SJSA1 (cell line): Measurements from ENCODE around the gene GRHPR. TPM values are rescaled to one million over a fixed set of nuclear protein-coding genes. Genes with fewer than 3 reads are reported as not detected.
"Not testable (repeated sequence)": the region's sequence is repeated elsewhere in the genome, so short reads cannot be mapped to it uniquely, and the experiment has no call there.

Experiments
- DNase-seq, 2 experiments: peaks; one replicate each; pipeline ENCODE4 v3.0.0-alpha.2; 2015 to 2020; ENCODE audit warnings: low spot score in 2 of 2, low read depth in 1 of 2
- H3K27ac ChIP-seq: fragments of 250-450 bp; sonication (Bioruptor Pico); 2 replicates; pipeline ENCODE4 v1.5.1; 2020; ENCODE audit warnings: mild to moderate bottlenecking, moderate library complexity
- H3K27me3 ChIP-seq: fragments of 250-450 bp; sonication (Bioruptor Pico); replicated peaks from 2 replicates; pipeline ENCODE4 v1.5.1; 2020; ENCODE audit warnings: mild to moderate bottlenecking, moderate library complexity
- H3K36me3 ChIP-seq: fragments of 250-450 bp; sonication (Bioruptor Pico); 2 replicates; pipeline ENCODE4 v1.5.1; 2020; ENCODE audit warnings: mild to moderate bottlenecking
- H3K4me1 ChIP-seq: fragments of 250-450 bp; sonication (Bioruptor Pico); replicated peaks from 2 replicates; pipeline ENCODE4 v1.6.1; 2021; ENCODE audit warnings: mild to moderate bottlenecking
- H3K4me3 ChIP-seq: fragments of 250-450 bp; sonication (Bioruptor Pico); 2 replicates; pipeline ENCODE4 v1.5.1; 2020; ENCODE audit warnings: mild to moderate bottlenecking
- H3K9me3 ChIP-seq: fragments of 250-450 bp; sonication (Bioruptor Pico); replicated peaks from 2 replicates; pipeline ENCODE4 v1.5.1; 2020; ENCODE audit warnings: mild to moderate bottlenecking
- total RNA-seq: library from RNA; depleted of rRNA; stranded (reverse); fragments of >200 nt; shearing (Covaris generic); gene quantifications from 2 replicates; pipeline ENCODE4 v1.2.3, GENCODE V29; 2014

GRHPR gene
- total RNA-seq, 1 experiment from 2014 or later: 75.1 TPM

DNA sequence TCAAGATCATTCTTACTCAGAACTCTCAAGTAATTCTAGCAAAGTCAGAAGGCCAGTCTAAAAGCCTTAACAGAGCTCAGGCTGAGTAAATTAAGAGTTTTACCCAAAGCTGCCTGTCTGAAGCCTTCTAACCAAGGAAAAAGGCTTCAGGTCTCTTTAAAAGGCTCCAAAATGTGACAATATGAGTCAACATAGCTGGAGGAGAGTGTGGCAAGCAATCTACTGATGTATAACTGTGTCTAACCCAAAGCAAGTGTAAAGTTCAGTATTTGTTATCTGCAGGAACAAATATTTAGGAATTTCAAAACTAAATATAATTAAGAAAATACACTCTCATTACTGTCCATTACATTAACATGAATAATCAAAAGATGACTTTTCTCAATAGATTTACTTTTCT, 31.7 kb downstream of the GRHPR start:
- H3K36me3 ChIP-seq: no peaks in the 10 kb centered on the region; the same call in 1 of the 2 replicates
- H3K4me1 ChIP-seq: 0 out of 2 replicates have a peak, but pooled peaks cover 3% of the 10 kb centered on the region
- no peak overlapping the region for H3K27ac ChIP-seq
- no peak for DNase-seq
- H3K27me3 ChIP-seq: no peaks in the 10 kb centered on the region
- no peak overlapping the region for H3K4me3 ChIP-seq
- H3K9me3 ChIP-seq: no peaks in the 10 kb centered on the region

GRCh38 chr9:37455884-37456647, 33.6 kb downstream of the GRHPR start:
- no peak for DNase-seq
- H3K27me3 ChIP-seq: no peaks in the 10 kb centered on the region
- H3K4me3 ChIP-seq: no peak overlapping the region

DNA sequence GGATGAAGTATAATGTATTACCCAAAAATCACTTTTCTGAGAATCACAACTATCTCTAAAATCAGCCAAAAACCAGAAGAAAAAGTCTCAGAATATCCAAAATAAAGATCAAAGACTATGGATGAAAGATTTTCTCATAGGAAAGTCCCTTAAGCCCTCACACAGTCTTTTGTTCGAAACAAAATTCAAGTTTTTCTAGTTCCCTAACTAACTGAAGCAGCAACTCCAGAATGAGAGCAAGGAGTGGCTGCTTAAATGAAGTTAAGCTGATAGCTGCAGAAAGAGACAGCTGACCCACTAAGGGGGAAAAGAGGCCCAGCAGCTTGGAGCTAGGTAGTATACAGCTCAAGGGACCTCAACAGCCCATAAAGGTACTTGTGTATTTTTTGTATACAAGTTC, 34.3 kb downstream of the GRHPR start:
- Histone ChIP-seq H3K27me3 (no peaks in the 10 kb centered on the region), H3K4me1 (0 out of 2 replicates have a peak, but pooled peaks cover 3% of the 10 kb centered on the region), H3K27ac (no peak overlapping the region), H3K4me3 (no peak overlapping the region), H3K9me3 (no peaks in the 10 kb centered on the region), H3K36me3 (no peaks in the 10 kb centered on the region; the same call in 1 of the 2 replicates)
- no peak for DNase-seq

More at GRCh38 chr9:37455884-37456647, 33.6 kb downstream of the GRHPR start:
- H3K36me3 ChIP-seq: no peaks in the 10 kb centered on the region; the same call in 1 of the 2 replicates
- H3K9me3 ChIP-seq: no peaks in the 10 kb centered on the region
- no peak overlapping the region for H3K27ac ChIP-seq
- H3K4me1 ChIP-seq: 0 out of 2 replicates have a peak, but pooled peaks cover 3% of the 10 kb centered on the region

- Histone ChIP-seq H3K9me3 (no peaks in the 10 kb centered on the region), H3K36me3 (peaks cover 5% of the 10 kb centered on the region; the same call in 1 of the 2 replicates), H3K4me3 (peak overlapping the region; percentile 94), H3K27ac (peak overlapping the region; percentile 98), H3K4me1 (peaks cover 9% of the 10 kb centered on the region), H3K27me3 (no peaks in the 10 kb centered on the region)
- DNase-seq: no peak
Observed at GRCh38 chr9:37464006-37464405, 41.5 kb downstream of the GRHPR start.

DNA sequence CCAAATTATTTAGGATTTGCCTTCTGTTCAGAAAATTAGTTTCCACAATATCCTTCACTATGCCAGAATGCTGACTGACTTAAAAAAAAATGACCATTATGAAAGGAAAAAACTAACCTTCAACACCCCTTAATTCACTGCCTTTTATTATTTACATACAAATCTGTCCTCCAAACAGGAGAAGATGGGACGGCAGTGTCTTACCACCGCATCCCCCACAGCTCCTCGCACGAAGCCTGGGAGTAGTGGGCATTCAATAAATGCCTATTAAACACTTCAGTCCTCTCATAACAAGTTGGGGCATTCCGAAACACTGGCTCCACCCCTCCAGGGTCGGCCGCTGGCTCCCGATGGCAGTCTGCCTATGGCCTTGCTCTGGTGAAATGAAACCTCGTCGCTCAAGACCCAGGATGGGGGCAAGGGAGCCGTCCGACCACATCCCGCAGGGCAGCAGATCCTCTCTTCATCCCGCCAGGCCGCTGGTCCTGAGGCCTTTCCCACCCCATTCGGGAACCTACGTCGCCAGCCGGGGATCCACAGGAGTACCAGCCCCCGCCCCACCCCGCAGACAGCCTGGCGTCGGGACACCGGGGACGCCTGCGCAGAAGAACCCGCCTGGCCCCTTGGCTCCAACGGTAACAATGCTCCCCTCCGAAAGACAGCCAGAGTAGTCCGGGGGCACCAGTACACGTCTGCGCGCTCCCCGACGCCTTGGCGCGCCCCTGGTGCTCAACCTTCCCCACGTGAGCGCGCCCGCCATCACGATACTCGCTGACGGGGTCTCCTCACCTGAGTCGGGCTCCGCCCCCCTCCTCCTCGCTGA, 42.1 kb downstream of the GRHPR start:
- Histone ChIP-seq H3K27me3 (no peaks in the 10 kb centered on the region), H3K36me3 (peaks cover 5% of the 10 kb centered on the region; the same call in 1 of the 2 replicates), H3K4me1 (peaks cover 9% of the 10 kb centered on the region), H3K27ac (peak overlapping the region; percentile 98), H3K4me3 (peak overlapping the region; percentile 94), H3K9me3 (no peaks in the 10 kb centered on the region)
- peak; percentile 74 to 84 for DNase-seq

GRCh38 chr9:37465249-37466036, 42.9 kb downstream of the GRHPR start, which contains the start of gene ZBTB5:
Gene ZBTB5 (minus strand): TSS chr9:37465450. CDS start chr9:37442551, 22,899 bp downstream.
- Histone ChIP-seq H3K27me3 (no peaks in the 10 kb centered on the region), H3K27ac (peak within 1 kb of the TSS; percentile 98), H3K9me3 (no peaks in the 10 kb centered on the region), H3K36me3 (peaks cover 5% of the 10 kb centered on the region; the same call in 1 of the 2 replicates), H3K4me1 (peaks cover 9% of the 10 kb centered on the region), H3K4me3 (peak within 1 kb of the TSS; percentile 94)
- DNase-seq: peak; percentile 97

DNA sequence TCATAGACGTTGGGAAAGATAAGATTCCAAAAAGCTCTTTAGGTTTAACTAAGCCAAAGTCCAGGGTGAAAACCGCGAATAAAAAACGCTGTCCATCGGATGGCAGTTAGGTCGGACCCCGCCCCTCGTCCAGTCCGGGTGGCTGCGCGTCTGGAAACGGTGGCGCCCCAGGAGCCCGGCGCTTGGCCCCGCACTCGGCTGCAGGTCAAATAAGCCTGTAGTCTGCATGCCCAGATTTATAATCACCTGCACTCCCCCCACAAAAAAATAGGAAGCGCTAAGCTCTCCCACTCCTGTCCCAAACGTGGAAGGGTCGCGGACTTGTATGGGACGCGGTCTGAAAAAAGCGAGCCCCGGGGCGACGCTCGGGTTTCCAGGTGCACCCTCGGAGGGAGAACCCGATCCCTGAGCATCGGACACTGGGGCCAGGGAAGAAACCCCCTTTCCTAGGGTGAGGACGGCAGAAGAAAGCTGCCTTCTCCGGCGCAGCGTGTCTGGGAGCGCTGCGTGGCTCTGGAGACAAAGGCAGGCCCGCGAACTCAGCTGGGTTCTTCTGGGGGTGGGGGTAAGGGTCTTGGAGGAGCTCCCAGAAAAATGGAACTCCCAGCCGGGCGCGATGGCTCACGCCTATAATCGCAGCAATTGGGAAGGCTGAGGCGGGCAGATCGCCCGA, 43.7 kb downstream of the GRHPR start:
- Histone ChIP-seq H3K27me3 (no peaks in the 10 kb centered on the region), H3K27ac (peak overlapping the region; percentile 77), H3K4me3 (peak overlapping the region; percentile 94), H3K9me3 (no peaks in the 10 kb centered on the region), H3K4me1 (peaks cover 13% of the 10 kb centered on the region), H3K36me3 (peaks cover 5% of the 10 kb centered on the region; the same call in 1 of the 2 replicates)
- DNase-seq: no peak

DNA sequence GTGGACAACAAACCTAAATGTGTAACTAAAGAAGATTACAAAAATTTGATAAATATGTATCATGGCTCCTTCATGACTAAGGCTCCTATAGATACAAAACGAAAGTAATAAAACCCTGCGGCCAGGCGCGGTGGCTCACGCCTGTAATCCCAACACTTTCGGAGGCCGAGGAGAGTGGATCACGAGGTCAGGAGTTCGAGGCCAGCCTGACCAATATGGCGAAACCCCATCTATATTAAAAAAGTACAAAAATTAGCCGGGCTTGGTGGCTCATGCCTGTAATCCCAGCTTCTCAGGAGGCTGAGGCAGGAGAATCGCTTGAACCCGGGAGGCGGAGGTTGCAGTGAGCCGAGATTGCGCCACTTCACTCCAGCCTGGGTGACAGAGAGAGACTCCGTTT, 45.0 kb downstream of the GRHPR start:
- DNase-seq, H3K36me3 ChIP-seq, H3K27me3 ChIP-seq, H3K9me3 ChIP-seq, H3K4me3 ChIP-seq, H3K27ac ChIP-seq: not testable (repeated sequence)
- H3K4me1 ChIP-seq: peaks cover 21% of the 10 kb centered on the region

DNA sequence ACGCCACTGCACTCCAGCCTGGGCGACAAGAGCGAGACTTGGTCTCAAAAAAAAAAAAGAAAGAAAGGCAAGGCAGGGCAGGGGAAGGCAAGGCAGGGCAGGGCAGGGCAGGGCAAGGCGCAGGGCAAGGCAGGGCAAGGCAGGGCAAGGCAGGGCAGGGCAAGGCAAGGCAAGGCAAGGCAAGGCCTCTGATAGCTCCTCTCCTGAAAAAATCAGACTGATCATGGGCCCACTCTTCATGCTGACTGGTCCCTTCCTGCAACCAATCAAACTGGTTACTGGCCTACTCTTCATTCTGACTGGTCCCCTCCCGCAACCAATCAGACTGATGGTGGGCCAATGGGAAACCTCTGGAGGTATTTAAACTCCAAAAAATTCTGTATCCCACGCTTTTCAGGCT, 46.1 kb downstream of the GRHPR start:
- H3K36me3 ChIP-seq: peaks cover 5% of the 10 kb centered on the region; the same call in 1 of the 2 replicates
- no peak for DNase-seq
- H3K27ac ChIP-seq: no peak overlapping the region
- H3K4me3 ChIP-seq: no peak overlapping the region
- H3K27me3 ChIP-seq: no peaks in the 10 kb centered on the region
- H3K9me3 ChIP-seq: no peaks in the 10 kb centered on the region
- peaks cover 26% of the 10 kb centered on the region for H3K4me1 ChIP-seq

GRCh38 chr9:37471942-37472684, 49.6 kb downstream of the GRHPR start:
- Histone ChIP-seq H3K27ac (peak overlapping the region; percentile 87), H3K4me3 (peak overlapping the region; percentile 16), H3K36me3 (no peaks in the 10 kb centered on the region), H3K9me3 (no peaks in the 10 kb centered on the region), H3K27me3 (no peaks in the 10 kb centered on the region), H3K4me1 (peaks cover 16% of the 10 kb centered on the region)
- peak; percentile 63 to 93 for DNase-seq

DNA sequence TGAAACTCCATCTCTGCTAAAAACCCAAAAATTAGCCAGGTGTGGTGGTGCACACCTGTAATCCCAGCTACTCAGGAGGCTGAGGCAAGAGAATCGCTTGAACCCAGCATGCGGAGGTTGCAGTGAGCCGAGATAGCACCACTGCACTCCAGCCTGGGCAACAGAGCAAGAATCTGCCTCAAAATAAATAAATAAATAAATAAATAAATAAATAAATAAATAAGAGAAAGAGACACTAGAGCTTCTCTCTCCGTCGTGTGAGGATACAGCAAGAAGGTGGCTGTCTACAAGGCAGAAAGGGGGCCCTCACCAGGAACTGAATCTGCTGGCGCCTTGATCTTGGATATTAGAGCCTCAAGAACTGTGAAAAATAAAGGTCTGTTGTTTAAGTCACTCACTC, 51.5 kb downstream of the GRHPR start:
- not testable (repeated sequence) for H3K27me3 ChIP-seq, H3K27ac ChIP-seq, H3K36me3 ChIP-seq, H3K4me3 ChIP-seq, H3K9me3 ChIP-seq, DNase-seq
- H3K4me1 ChIP-seq: peaks cover 16% of the 10 kb centered on the region

DNA sequence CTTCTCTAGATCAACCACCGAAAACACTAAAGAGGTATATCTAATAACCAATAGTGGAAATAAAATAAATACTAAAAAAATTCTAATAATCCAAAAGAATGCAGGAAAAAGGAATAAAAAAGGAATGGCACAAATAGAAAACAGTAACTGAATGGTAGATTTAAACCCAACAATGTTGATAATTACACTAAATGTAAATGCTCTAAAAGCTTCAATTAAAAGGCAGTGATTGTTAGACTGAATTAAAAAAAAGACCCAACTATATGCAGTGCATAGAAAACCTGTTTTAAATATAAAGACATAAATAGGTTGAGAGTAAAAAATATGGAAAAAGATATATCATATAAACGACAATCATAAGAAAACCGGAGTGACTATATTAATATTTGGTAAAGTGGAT, 51.9 kb downstream of the GRHPR start:
- no peaks in the 10 kb centered on the region for H3K36me3 ChIP-seq
- no peaks in the 10 kb centered on the region for H3K27me3 ChIP-seq
- no peaks in the 10 kb centered on the region for H3K9me3 ChIP-seq

More for the DNA sequence above, 51.9 kb downstream of the GRHPR start:
- no peak overlapping the region for H3K27ac ChIP-seq
- no peak overlapping the region for H3K4me3 ChIP-seq
- no peak for DNase-seq
- peaks cover 16% of the 10 kb centered on the region for H3K4me1 ChIP-seq
